Endodermal cell (in vitro differentiated cells): ENCODE data around the gene CDK10. TPM values are rescaled to one million over a fixed set of nuclear protein-coding genes. Genes with fewer than 3 reads are reported as not detected.

Experiments
- DNase-seq: peaks from one replicate; pipeline ENCODE4 v3.0.0-alpha.2; 2017
- H3K27ac ChIP-seq: 2 replicates; pipeline ENCODE4 v1.5.1; 2013; ENCODE audit warnings: mild to moderate bottlenecking, low read depth, low read length, moderate library complexity
- H3K27me3 ChIP-seq: 2 replicates; pipeline ENCODE4 v1.6.1; 2013; ENCODE audit warnings: mild to moderate bottlenecking, low read length, moderate library complexity; ENCODE audit not compliant: insufficient read depth, control insufficient read depth, poor library complexity, severe bottlenecking
- H3K36me3 ChIP-seq: 2 replicates; pipeline ENCODE4 v1.7.0; 2013; ENCODE audit warnings: mild to moderate bottlenecking, low read length, moderate library complexity; ENCODE audit not compliant: control insufficient read depth, insufficient read depth
- H3K4me1 ChIP-seq: one replicate; pipeline ENCODE4 v1.7.0; 2013; ENCODE audit warnings: low read length; ENCODE audit not compliant: control insufficient read depth, insufficient read depth
- H3K4me3 ChIP-seq: 2 replicates; pipeline ENCODE4 v1.5.1; 2013; ENCODE audit warnings: mild to moderate bottlenecking, low read length, moderate library complexity
- H3K9ac ChIP-seq: 2 replicates; pipeline ENCODE4 v1.6.1; 2013; ENCODE audit warnings: mild to moderate bottlenecking, low read length, moderate library complexity; ENCODE audit not compliant: poor library complexity, severe bottlenecking; ENCODE audit errors: extremely low read depth
- H3K9me3 ChIP-seq: 2 replicates; pipeline ENCODE4 v1.6.1; 2013; ENCODE audit warnings: mild to moderate bottlenecking, low read length, moderate library complexity; ENCODE audit not compliant: control insufficient read depth
- H3K27ac Mint-ChIP-seq: 2 replicates; pipeline ENCODE4 v1.8.0; 2020; ENCODE audit warnings: mixed read lengths
- H3K27me3 Mint-ChIP-seq: 2 replicates; pipeline ENCODE4 v1.8.0; 2021; ENCODE audit warnings: mild to moderate bottlenecking, mixed read lengths; ENCODE audit not compliant: insufficient read depth
- H3K36me3 Mint-ChIP-seq: 2 replicates; pipeline ENCODE4 v1.8.0; 2020; ENCODE audit warnings: low read depth, mixed read lengths
- H3K4me1 Mint-ChIP-seq: 2 replicates; pipeline ENCODE4 v1.8.0; 2020; ENCODE audit warnings: mixed read lengths
- H3K4me3 Mint-ChIP-seq: 2 replicates; pipeline ENCODE4 v1.8.0; 2020; ENCODE audit warnings: mild to moderate bottlenecking, moderate library complexity, mixed read lengths
- H3K9me3 Mint-ChIP-seq: 2 replicates; pipeline ENCODE4 v1.8.0; 2020; ENCODE audit warnings: mild to moderate bottlenecking, mixed read lengths
- CTCF ChIP-seq: fragments of 200-600 bp; sonication (generic); conservative IDR thresholded peaks from 2 replicates; pipeline ENCODE4 v1.5.0; 2021; ENCODE audit warnings: antibody characterized with exemption, mild to moderate bottlenecking
- WGBS, 2 experiments: methylation state at CpG; one replicate each; pipeline versions ENCODE4 v1.1.5 to v1.1.7; 2013; ENCODE audit warnings: missing lambda C conversion rate in 2 of 2, mixed read lengths in 1 of 2; ENCODE audit not compliant: insufficient coverage in 1 of 2, insufficient read length in 1 of 2; 5-methylcytosine and 5-hydroxymethylcytosine counted together
- total RNA-seq, 2 donors: library from RNA; stranded (reverse); fragmentation: NEBNext Ultra II Directional in 1 of 2; extraction: Animal tissue kit (Norgen Biotek cat#: 25700) in 1 of 2; gene quantifications; 2 replicates in 1 of 2; 3 replicates in 1 of 2; pipeline ENCODE4 v1.2.1, GENCODE V29; 2021

CDK10 gene
- total RNA-seq, 2 donors from 2014 or later, result 108 to 123 TPM

- H3K36me3 Mint-ChIP-seq, result peaks cover 63% of the 10 kb centered on the region
- H3K36me3 ChIP-seq, result peaks cover 70% of the 10 kb centered on the region
- 63 to 65% methylated on average over 12 to 14 of the region's 14 CpGs for WGBS, 2 experiments
- no peak overlapping the region for H3K4me3 Mint-ChIP-seq
- no peak overlapping the region for H3K27ac Mint-ChIP-seq
- H3K27me3 Mint-ChIP-seq, result no peaks in the 10 kb centered on the region
- DNase-seq, result peak; percentile 49
- no peaks in the 10 kb centered on the region for H3K4me1 Mint-ChIP-seq
- no peak for TF ChIP-seq CTCF
- H3K9me3 ChIP-seq, result no peaks in the 10 kb centered on the region
- peak overlapping the region; percentile 44 for H3K27ac ChIP-seq
- H3K27me3 ChIP-seq, result no peaks in the 10 kb centered on the region
- no peaks in the 10 kb centered on the region for H3K4me1 ChIP-seq
- no peaks in the 10 kb centered on the region for H3K9me3 Mint-ChIP-seq
- no peak overlapping the region for H3K9ac ChIP-seq
- H3K4me3 ChIP-seq, result no peak overlapping the region
Measured at GRCh38 chr16:89729863-89730593, 43.5 kb downstream of the CDK10 start.

- Mint-ChIP-seq H3K27me3 (no peaks in the 10 kb centered on the region), H3K9me3 (no peaks in the 10 kb centered on the region), H3K4me1 (no peaks in the 10 kb centered on the region), H3K36me3 (peaks cover 70% of the 10 kb centered on the region), H3K4me3 (no peak overlapping the region), H3K27ac (no peak overlapping the region)
- no peak overlapping the region for H3K9ac ChIP-seq
- peaks cover 74% of the 10 kb centered on the region for H3K36me3 ChIP-seq
- no peaks in the 10 kb centered on the region for H3K9me3 ChIP-seq
- no peak for TF ChIP-seq CTCF
- H3K4me3 ChIP-seq, result no peak overlapping the region
- H3K27ac ChIP-seq, result peak overlapping the region; percentile 10
- 89 to 92% methylated on average over 14 to 21 of the region's 22 CpGs for WGBS, 2 experiments
- H3K27me3 ChIP-seq, result no peaks in the 10 kb centered on the region
- H3K4me1 ChIP-seq, result no peaks in the 10 kb centered on the region
- DNase-seq, result peak; percentile 49
Measured at GRCh38 chr16:89730610-89731234, 44.2 kb downstream of the CDK10 start.

GRCh38 chr16:89732142-89732917 is 45.8 kb downstream of the CDK10 start:
- no peak overlapping the region for H3K4me3 Mint-ChIP-seq
- no peaks in the 10 kb centered on the region for H3K27me3 Mint-ChIP-seq
- Histone ChIP-seq H3K27me3 (no peaks in the 10 kb centered on the region), H3K4me1 (no peaks in the 10 kb centered on the region), H3K27ac (no peak overlapping the region), H3K9me3 (no peaks in the 10 kb centered on the region), H3K36me3 (peaks cover 84% of the 10 kb centered on the region), H3K4me3 (no peak overlapping the region), H3K9ac (no peak overlapping the region)
- no peaks in the 10 kb centered on the region for H3K4me1 Mint-ChIP-seq
- H3K36me3 Mint-ChIP-seq, result peaks cover 79% of the 10 kb centered on the region
- DNase-seq, result peak; percentile 53
- whole genome bisulfite sequencing, 2 experiments, result 90 to 94% methylated on average over 17 to 24 of the region's 24 CpGs
- TF ChIP-seq CTCF, result no peak
- peak overlapping the region; percentile 55 for H3K27ac Mint-ChIP-seq
- no peaks in the 10 kb centered on the region for H3K9me3 Mint-ChIP-seq
